Thoracic aorta (tissue), 2 donors: ENCODE measurements around the gene SETD1B. TPM values are rescaled to one million over a fixed set of nuclear protein-coding genes. Genes with fewer than 3 reads are reported as not detected.
A peak's percentile ranks its signal among the peaks of the same experiment; 100 is the strongest.

Experiments used
- ATAC-seq: fragments of 150-250 bp; one replicate; pipeline ENCODE4 v1.8.0; 2017; ENCODE audit warnings: low read depth; ENCODE audit not compliant: insufficient number of reproducible peaks, low FRiP score
- DNase-seq: peaks from one replicate; pipeline ENCODE4 v3.0.0-alpha.2; 2020; ENCODE audit warnings: low spot score
- H3K27ac ChIP-seq, 2 donors: fragments of 200-600 bp; sonication (generic); 1 replicate in 1 of 2; 2 replicates in 1 of 2; pipeline ENCODE4 v1.5.1; 2016; ENCODE audit warnings: mild to moderate bottlenecking in 2 of 2, moderate library complexity in 2 of 2
- H3K27me3 ChIP-seq: fragments of 200-600 bp; sonication (generic); replicated peaks from 2 replicates; pipeline ENCODE4 v1.6.0; 2016; ENCODE audit warnings: mild to moderate bottlenecking; ENCODE audit not compliant: insufficient read depth
- H3K36me3 ChIP-seq: fragments of 200-600 bp; sonication (generic); one replicate; pipeline ENCODE4 v1.5.1; 2016
- H3K4me1 ChIP-seq, 2 donors: fragments of 200-600 bp; sonication (generic); 1 replicate in 1 of 2; 2 replicates in 1 of 2; pipeline versions ENCODE4 v1.5.1 to v1.6.0; 2016; ENCODE audit warnings: low read depth in 2 of 2, mild to moderate bottlenecking in 1 of 2; ENCODE audit not compliant: control insufficient read depth in 1 of 2
- H3K4me3 ChIP-seq: fragments of 200-600 bp; sonication (generic); 2 replicates; pipeline ENCODE4 v1.5.1; 2016; ENCODE audit warnings: mild to moderate bottlenecking
- H3K9me3 ChIP-seq: fragments of 200-600 bp; sonication (generic); 2 replicates; pipeline ENCODE4 v1.5.1; 2016
- total RNA-seq, 2 donors: library from RNA; depleted of rRNA; stranded (reverse); fragments of >200 nt; gene quantifications; one replicate each; pipeline versions ENCODE4 v1.1.0 to v1.2.3, GENCODE V29; 2016
- TF ChIP-seq, protein P1 (sequence below): fragments of 200-600 bp; sonication (generic); IDR thresholded peaks from one replicate; pipeline ENCODE4 v1.5.1; 2019; ENCODE audit warnings: antibody characterized with exemption

The SETD1B gene
- total RNA-seq, 2 donors from 2014 or later: 21.9 to 32.7 TPM

DNA sequence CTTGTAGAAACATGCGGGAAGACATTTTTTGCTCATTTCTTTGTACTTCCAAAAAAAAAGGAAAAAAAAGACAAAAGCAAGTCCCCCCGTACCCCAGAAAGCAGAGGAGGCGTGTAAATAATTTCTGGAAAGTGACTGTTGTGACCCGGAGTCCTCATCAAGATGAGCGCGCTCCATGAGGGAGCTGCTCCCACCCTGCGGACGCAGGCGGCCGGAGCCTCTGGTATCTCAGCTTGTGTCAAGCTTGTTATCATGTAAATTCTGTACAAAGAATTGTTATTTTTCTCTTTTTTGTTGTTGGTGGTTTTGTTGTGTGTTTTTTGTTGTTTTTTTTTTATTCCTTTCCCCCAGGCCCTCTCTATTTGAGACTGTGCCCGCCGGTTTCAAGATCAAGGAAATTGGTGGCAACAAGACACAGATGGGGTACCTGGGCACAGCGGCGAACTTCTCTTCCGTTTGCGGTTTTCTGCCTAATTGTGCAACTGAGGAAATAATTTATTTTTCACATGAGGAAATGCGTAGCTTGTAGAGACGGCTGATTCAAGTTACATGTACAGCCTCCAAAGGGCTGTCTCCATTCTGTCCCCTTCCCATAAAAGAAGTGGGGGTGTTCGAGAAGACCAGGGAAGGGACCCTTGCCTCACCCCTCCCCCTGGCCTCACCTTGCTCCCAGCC lies 27.9 kb downstream of the SETD1B start:
- Histone ChIP-seq H3K27ac (no peak overlapping the region), H3K27me3 (no peaks in the 10 kb centered on the region), H3K4me1 (no peaks in the 10 kb centered on the region), H3K36me3 (peaks cover 54% of the 10 kb centered on the region), H3K9me3 (no peaks in the 10 kb centered on the region), H3K4me3 (no peak overlapping the region)
- TF ChIP-seq, protein P1, sequence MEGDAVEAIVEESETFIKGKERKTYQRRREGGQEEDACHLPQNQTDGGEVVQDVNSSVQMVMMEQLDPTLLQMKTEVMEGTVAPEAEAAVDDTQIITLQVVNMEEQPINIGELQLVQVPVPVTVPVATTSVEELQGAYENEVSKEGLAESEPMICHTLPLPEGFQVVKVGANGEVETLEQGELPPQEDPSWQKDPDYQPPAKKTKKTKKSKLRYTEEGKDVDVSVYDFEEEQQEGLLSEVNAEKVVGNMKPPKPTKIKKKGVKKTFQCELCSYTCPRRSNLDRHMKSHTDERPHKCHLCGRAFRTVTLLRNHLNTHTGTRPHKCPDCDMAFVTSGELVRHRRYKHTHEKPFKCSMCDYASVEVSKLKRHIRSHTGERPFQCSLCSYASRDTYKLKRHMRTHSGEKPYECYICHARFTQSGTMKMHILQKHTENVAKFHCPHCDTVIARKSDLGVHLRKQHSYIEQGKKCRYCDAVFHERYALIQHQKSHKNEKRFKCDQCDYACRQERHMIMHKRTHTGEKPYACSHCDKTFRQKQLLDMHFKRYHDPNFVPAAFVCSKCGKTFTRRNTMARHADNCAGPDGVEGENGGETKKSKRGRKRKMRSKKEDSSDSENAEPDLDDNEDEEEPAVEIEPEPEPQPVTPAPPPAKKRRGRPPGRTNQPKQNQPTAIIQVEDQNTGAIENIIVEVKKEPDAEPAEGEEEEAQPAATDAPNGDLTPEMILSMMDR: no peak
- DNase-seq (no peak), ATAC-seq (no peak)

DNA sequence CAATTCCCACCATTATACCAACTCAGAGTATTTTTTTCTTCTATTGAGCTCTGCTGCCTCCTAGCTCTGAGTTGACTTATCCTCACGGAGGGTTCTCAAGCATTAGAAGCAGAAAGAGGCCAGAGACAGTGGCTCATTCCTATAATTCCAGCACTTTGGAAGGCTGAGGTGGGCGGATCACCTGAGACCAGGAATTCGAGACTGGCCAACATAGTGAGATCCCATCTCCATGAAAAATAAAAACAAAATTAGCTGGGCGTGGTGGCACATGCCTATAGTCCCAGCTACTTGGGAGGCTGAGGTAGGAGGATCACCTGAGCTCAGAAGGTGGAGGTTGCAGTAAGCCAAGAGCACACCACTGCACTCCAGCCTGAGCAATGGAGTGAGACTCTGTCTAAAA lies 33.9 kb downstream of the SETD1B start:
- Histone ChIP-seq H3K4me3 (no peak overlapping the region), H3K9me3 (no peaks in the 10 kb centered on the region), H3K27me3 (no peaks in the 10 kb centered on the region), H3K4me1 (peaks cover 0 to 6% of the 10 kb centered on the region in 2 donors), H3K27ac (no peak overlapping the region), H3K36me3 (no peaks in the 10 kb centered on the region)
- TF ChIP-seq, protein P1: no peak
- DNase-seq (no peak), ATAC-seq (no peak)

DNA sequence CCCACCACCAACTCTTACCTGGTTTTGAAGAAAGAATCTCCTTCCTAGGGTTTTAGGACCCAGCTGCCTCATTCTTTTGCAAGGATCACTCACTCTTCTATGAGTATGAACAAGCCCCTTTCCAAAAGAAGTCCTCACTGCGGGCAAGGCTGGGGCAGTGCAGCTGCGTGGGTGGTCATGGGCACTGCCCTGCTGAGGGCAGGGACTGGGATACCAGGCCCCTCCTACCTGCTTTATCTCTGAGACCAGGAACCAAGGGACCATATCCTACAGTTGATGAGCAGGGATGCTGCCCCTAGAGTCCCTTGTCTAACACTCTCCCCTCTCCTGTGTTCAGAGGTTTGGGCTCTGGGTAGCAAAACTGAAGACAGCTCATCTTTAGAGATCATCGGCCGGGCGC lies 34.3 kb downstream of the SETD1B start:
- Histone ChIP-seq H3K27ac (no peak overlapping the region), H3K36me3 (no peaks in the 10 kb centered on the region), H3K9me3 (no peaks in the 10 kb centered on the region), H3K4me1 (peaks cover 0 to 6% of the 10 kb centered on the region in 2 donors), H3K27me3 (no peaks in the 10 kb centered on the region), H3K4me3 (no peak overlapping the region)
- ATAC-seq (no peak), DNase-seq (no peak)
- TF ChIP-seq, protein P1: no peak

DNA sequence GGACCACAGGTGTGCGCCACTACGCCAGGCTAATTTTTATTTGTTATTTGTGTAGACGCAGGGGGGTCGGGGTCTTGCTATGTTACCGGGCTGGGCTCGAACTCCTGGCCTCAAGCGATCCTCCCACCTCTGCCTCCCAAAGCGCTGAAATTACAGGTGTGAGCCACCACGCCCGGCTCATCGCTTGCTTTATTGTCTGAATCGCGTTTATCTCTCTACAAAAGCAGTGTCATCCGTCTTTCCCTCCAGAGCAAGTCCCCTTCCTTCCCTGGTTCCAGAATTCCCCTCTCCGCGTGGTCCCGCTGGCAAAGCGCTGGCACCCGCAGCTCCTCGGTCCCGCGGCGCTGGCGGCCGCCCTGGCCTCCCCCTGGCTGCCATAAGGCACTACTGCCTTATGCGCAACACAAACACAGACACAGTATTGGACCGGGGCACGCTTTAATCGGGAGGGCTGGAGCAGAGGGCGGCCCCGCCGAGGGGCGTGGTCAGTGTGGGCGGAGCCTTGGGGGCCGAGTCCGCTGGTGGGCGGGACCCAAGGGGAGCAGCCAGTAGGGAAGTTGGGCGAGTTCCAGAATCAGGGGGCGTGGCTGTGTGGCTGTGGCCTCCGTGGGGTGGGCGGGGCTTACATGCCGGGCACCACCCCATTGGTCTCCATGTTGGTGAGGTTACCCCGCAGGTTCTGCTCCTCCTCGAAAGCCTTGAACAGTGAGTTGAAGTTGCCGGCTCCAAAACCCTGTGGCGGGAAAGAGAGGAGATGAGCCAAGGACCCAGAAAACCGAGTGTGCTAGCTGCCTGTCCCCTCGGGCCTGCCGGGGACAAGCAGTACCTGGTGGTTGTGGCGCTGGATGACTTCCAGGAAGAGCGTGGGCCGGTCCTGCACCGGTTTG lies 35.5 kb downstream of the SETD1B start:
- TF ChIP-seq, protein P1: peak; percentile 43
- peak overlapping the region; percentile 63 to 69 for H3K27ac ChIP-seq
- no peaks in the 10 kb centered on the region for H3K27me3 ChIP-seq
- peak; percentile 96 for ATAC-seq
- no peaks in the 10 kb centered on the region for H3K9me3 ChIP-seq
- H3K4me1 ChIP-seq: peaks cover 0 to 6% of the 10 kb centered on the region in 2 donors
- no peaks in the 10 kb centered on the region for H3K36me3 ChIP-seq
- peak; percentile 100 for DNase-seq
- H3K4me3 ChIP-seq: peak overlapping the region; percentile 78
